Measurements from ENCODE around the gene TSSK3.
"Not testable (repeated sequence)": the region's sequence is repeated elsewhere in the genome, so short reads cannot be mapped to it uniquely, and the experiment has no call there.

The TSSK3 gene

GRCh38 chr1:32396524-32396923, 34.2 kb downstream of the TSSK3 start:
- not testable (repeated sequence) for DNase-seq (ENCODE audit: low read depth in 2 of 3, low spot score in 1 of 3)

DNA sequence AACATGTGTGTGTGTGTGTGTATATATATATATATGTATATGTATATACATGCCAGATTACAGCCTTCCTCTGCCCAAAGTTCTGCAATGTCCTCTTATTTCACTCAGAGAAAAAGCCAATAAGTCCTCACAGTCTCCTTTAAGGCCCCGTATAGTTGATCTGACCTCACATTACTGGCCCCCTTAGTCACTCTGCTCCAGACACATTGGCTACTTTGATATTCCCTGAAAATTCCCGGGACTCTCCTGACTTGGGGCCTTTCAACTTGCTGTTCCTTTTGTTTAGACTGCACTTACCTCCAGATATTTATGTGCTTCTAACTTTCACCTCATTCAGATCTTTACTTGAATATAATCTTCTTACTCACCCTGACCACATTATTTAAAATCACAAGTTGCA, 36.1 kb downstream of the TSSK3 start:
- no peak for DNase-seq (ENCODE audit: low read depth in 2 of 3, low spot score in 1 of 3)

GRCh38 chr1:32399843-32400242, 37.5 kb downstream of the TSSK3 start:
- DNase-seq (ENCODE audit: low read depth in 2 of 3, low spot score in 1 of 3): no peak

DNA sequence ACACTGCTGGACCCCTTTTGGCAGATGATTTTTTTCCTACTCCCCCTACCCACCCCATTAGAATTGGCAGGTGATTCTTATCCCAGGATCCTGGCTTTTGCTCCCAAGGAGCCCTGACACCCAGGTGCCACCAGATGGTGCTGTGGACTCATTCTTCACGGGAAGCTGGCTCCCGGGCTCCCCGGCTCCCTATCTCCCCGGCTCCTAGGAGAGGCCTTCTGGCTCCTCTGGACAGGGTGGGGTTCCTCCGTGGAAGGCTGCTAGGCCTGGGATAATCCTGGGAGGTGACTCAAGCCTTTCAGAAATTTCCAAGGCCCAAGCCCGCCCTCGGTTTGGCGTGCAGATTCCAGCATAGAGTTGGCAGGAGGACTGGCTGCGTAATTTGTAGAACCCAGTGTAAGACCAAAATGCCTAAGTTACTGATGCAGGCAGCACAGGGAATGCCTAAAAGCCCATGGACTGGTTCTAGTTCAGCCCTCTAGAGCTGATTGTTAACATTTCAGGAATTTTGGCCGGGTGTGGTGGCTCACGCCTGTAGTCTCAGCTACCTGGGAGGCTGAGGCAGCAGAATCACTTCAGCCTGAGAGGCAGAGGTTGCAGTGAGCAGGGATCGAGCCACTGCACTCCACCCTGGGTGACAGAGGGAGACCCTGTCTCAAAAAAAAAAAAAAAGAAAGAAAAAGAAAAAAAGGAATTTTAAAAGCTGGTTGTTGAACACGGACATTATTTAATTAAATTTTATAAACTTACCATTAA, 38.7 kb downstream of the TSSK3 start:
- DNase-seq (ENCODE audit: low read depth in 2 of 3, low spot score in 1 of 3): peak; percentile 36 to 58 (median 52)

- DNase-seq (ENCODE audit: low read depth in 2 of 3, low spot score in 1 of 3): no peak
Observed at GRCh38 chr1:32404946-32405345, 42.6 kb downstream of the TSSK3 start.

DNA sequence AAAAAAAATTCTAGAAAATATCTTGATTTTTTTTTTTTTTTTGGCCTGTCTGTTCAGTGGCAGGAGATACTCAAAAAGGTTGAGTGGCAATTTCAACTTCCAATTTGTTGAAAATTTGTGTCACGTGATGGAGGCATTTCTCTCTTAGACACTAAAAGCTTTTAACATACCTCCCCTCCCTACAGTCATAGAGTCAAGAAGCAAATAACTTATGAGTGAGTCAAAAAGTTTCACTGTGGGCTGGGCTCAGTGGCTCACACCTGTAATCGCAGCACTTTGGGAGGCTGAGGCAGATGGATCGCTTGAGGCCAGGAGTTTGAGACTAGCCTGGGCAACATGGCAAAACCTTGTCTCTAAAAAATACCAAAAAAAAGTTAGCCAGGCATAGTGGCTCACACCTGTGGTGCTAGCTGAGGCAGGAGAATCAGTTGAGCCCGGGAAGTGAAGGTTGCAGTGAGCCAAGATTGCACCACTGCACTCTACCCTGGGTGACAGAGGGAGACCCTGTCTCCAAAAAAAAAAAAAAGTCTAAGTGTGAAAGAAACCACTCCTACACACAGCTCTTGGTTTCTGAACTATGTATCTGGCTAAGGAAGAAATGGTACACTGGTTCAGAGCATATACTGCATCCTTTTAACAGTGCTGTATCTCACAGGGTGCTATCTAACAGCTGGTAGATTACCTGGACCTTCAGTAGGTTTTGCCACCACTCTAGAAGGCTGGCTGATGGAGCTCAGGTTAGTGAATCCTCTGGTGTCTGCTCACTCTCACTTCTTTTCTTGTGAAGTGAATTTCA, 43.5 kb downstream of the TSSK3 start:
- no peak for DNase-seq (ENCODE audit: low read depth in 2 of 3, low spot score in 1 of 3)

DNA sequence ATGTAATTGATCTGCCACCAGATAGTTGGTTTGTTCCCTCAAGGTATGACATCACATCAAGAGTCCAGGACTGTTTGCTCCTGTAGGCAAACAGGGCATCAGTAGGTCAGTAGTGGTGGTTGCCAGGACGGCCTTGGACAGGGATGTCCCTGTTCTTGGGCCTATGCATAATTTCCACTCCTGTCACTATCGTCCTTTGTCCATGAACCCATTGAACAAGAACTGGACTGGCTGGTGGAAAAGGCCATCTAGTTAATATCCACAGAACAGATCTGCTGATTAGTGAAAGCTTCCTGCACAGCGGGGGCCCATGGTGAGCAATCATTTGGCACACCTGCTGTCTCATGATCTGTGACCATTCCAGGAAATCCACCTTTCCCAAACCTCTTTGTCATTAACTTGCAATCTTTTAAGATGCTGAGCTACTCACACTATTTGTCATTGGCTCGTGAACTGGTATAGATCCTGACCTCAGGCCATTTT, 44.3 kb downstream of the TSSK3 start:
- DNase-seq (ENCODE audit: low read depth in 2 of 3, low spot score in 1 of 3): no peak

DNA sequence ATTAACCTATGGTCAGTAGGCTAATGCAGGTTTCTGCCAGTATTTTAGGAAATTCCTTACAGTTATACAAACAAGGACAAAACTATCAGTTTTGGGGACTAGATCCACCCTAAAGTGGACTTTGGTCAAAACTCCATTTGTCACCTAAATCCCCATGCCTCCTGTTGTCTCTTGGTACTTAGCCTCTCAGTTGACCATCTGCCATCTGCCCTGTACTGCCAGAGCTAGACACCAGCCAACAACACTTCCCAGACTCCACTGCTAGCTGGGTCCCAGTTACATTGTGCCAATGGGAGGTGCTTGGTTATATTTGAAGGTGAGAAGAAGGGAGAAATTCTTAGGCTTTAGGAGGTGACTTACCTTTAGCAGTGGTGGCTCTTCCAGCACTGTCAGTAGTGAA, 48.9 kb downstream of the TSSK3 start:
- no peak for DNase-seq (ENCODE audit: low read depth in 2 of 3, low spot score in 1 of 3)

DNA sequence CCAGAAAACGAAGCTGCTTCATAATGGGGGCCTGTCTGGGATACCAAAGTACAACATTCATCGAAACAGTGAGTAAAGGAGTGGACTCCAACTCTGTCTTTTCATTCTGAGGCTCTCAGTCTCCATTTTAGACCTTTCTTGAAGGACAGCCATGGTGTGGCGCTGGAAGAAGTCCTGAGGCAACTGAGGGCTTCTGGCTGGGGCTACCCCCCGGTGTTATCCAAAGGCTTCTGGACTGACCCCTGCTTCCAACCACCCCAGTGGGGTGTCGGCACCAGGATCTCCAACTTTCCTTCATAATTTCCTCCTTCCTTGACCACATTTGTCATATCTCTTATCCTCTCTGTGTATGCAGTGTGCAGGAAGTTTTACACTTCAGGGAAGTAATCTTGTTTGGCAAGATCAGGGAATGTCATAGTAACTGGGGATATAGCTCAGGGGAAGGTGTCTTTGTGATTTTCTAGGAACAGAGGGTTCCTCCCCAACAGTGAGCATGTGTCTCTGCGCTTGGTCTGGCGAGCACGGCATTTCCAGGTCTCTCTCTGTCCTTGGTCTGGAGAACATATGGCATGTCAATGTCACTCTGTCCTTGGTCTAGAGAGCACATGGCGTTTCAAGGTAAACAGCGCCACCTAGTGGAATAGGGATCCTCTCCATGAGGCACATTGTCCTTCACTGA, 51.3 kb downstream of the TSSK3 start:
- DNase-seq (ENCODE audit: low read depth in 2 of 3, low spot score in 1 of 3): peak; percentile 36 to 85 (median 65)

All from stimulated activated CD4-positive, alpha-beta T cell treated with anti-CD3 and anti-CD28 coated beads, Interleukin-12 subunit alpha, Interleukin-12 subunit beta, amount 100 ng/mL, for 48 hours (primary cell).